DMS114 treated with DMSO at 0.1 percent for 48 hours (cell line): ENCODE results near the gene CEP170.

ENCODE experiments used
- DNase-seq: peaks from one replicate; lab custom pipeline; 2025; ENCODE audit not compliant: unreplicated experiment; lab: John Stamatoyannopoulos, UW

The CEP170 gene

DNA sequence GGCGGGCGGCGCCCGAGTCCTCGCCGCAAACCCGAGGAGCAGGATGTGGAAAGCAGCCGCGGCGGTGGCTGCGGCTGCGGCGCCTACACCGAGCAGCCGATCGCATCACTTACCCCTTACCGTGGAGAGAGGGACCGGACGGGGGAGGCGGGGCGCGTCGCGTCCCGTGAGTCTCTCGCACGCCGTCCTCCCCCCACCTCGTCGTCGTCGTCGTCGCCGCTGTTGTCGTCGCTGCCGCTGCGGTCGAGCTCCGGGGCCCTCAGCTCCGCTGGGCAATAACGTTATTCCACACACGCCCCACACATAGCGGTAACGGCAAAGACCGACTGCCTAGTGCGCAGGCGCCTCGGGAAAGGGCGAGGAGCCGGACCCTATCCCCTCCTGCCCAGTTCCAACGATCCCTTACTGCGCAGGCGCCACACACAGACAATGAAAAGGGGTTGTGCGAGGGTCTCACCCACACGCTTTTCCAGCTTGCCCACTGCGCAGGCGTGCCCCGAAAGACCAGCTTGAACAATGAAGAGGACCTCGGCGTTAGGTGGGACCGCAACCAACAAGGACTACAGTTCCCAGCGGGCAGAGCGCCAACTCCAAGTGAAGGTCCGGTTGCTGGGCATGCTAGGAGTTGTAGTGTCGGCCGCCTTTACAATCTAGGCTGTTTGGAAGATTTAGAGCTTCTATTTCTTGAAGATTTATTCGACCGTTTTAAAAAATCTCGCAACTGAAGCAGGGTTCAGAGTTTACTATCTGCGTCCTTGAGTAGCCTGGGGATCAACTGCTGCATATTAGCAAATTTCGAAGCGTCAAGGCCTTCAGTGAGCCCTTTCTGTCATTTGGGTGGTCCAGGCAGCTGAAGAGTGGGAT is at the start of gene CEP170:
CEP170 (minus strand) TSS at position 355 of the 864 bp plus-strand sequence. CDS start 30,001 bp downstream, outside the sequence.
- peak; percentile 96 for DNase-seq

DNA sequence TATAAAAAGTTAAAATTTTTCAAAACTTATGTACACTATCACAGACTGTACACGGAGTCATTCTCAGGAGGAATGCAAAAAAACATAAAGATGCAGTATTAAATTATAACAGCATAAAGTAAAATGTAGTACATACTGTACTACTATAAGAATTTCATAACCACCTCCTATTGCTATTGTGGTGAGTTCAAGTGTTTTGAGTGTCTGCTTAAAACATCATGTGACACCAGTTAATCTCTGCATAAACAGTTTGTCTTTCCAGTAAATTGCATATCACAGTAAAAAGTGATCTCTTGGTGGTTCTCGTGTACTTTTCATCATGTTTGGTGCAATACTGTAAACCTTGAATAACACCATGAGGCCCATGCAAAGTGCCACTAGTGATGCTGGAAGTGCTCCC is 46.0 kb upstream of the CEP170 start:
- no peak for DNase-seq

DNA sequence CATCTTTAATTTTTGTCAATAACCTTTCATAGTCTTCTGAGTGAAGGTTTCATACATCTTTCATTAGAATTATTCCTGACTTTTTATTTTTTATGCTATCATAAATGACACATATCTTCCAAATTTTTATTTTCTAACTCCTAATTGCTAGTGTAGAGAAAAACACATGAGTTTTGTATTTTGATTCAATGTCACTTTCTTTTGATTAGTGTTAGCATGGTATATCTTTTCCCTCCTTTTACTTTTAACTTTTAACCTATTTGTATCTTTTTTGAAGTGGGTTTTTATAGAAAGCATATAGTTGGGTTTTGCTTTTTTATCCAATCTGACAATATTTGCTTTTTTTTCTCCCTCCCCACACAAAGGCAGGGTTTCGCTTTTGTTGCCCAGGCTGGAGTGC is 44.0 kb upstream of the CEP170 start:
- DNase-seq, result no peak

DNA sequence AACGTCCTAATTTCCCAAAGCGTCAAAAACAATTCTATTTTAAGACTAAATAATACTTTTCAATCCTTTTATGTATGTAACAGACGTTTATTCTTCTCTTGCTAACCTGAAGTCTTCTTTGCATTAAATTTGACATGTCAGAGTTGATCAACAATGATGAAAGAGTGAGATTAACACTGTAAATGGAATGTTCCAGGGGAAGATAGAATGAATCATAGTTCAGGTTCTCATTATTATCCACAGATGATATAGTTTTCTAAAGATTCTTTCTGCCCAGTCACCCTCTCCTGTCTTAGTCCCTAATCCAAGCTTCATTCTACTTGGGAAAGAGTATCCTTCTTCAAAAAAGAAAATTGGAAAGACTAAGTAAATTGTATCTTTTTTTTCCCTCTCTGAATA is 39.6 kb upstream of the CEP170 start:
- no peak for DNase-seq

DNA sequence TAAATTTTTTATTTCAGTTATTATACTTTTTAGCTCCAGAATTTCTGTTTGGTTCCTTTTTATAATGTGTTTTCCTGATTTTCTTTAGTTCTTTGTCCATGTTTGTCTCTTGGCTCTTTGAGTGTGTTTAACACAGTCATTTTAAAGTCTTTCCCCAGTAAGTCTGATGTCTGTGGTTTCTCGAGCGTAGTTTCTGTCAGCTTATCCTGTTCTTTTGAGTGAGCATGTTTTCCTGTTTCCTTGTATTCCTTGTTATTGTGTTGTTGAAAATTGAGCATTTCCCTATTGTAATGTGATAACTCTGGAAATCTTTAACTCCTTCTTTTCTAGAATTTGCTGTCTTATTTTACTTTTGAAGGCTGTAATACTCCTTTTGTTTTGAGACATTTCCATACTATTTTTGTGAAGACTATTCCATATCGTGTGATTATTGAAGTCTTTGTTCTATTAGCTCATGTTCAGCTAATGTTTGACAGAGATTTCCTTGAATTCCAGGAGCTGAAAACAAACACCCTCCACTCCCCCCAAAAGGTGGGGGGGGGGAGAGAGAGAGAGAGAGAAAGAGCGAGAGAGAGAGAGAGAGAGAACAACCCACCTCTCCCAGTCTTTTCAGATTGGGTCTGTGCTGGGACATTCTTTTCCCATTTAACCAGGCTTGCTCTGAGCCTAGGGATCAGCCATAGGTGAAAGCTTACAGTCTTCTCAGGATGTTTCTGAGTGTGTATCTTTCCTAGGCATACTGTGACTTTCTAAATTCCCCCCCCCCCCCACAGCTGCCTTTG is 39.1 kb upstream of the CEP170 start:
- DNase-seq, result no peak

DNA sequence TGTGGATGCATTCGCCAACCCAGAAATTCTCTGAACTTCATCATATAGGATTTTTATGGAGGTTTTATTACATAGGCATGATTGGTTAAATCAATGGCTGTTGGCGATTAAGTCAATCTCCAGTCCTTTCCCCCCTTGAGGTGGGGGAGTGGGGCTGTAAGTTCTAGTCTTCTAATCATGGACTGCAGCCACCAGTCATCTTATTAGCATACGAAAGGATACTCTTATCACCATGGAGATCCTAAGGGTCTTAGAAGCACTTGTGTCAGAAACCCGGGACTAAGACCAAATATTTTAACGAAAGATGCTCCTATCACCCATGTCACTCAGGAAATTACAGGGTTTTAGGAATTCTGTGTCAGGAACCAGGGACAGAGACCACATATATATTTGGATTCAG is 37.0 kb upstream of the CEP170 start:
- no peak for DNase-seq

DNA sequence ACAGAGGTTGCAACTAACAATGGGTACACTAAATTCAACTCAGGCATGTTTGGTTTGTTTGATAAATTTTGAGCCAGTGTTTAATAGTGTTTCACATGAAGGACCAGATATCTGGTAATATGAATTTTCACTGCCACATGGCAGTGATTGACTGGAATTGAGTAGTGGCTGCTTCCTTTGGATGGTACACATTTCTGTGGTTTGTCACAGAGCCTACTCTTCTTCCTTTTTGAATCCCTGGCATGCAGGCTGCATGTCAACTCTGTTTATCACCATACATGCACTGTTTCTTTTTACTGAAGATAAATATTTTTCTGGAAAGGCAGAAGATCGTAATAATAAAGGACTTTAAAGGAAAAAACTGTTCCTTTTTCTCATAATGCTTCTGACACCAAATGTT is 36.2 kb upstream of the CEP170 start:
- no peak for DNase-seq

DNA sequence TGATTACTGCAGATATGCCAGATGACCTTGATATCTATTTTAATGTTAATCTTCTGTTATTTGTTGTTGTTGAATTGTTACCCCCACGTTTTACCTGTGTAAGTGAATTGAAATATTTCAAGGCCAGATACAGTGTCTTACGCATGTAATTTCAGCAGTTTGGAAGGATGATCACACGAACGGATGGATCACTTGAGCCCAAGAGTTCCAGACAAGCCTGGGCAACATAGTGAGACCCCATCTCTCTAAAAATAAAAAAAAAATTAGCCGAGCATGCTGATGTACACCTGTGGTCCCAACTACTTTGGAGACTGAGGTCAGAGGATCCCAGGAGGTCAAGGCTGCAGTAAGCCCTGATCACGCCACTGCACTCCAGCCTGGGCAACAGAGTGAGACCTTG is 33.0 kb upstream of the CEP170 start:
- DNase-seq, result no peak

DNA sequence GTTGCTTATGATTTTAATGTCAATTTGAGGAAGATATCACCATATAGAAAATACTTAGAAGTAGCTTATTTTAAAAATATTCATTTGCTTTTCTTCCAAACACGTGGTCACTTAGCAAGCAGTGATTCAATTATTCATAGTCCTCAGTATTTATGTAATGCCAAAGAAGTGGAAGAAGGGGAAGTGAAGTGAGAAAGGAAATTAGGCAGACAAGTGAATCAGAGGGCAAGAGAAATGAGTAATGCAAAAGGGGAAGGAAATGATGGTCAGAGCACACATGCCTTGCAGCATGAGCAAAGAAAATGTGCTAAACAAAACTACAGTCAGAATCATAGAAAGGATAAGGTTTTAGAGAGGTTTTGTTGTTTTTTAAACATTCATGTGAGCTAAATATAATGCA is 32.6 kb upstream of the CEP170 start:
- no peak for DNase-seq

DNA sequence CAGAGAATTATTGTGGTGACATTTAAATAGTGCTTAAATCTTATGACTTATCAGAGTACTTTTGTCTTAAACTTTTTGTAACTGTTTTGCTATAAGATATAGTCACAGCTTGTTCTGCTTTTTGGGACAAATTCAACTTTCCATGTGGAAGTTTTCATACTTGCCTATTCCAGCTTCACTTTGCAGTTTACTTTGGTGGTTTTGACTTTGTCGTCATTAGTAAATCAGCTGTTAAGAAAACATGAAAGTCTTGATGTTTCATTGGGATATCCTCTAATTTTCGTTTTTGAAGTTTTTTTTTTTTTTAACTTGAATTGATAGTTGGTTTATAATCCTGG is 32.0 kb upstream of the CEP170 start:
- DNase-seq, result no peak

DNA sequence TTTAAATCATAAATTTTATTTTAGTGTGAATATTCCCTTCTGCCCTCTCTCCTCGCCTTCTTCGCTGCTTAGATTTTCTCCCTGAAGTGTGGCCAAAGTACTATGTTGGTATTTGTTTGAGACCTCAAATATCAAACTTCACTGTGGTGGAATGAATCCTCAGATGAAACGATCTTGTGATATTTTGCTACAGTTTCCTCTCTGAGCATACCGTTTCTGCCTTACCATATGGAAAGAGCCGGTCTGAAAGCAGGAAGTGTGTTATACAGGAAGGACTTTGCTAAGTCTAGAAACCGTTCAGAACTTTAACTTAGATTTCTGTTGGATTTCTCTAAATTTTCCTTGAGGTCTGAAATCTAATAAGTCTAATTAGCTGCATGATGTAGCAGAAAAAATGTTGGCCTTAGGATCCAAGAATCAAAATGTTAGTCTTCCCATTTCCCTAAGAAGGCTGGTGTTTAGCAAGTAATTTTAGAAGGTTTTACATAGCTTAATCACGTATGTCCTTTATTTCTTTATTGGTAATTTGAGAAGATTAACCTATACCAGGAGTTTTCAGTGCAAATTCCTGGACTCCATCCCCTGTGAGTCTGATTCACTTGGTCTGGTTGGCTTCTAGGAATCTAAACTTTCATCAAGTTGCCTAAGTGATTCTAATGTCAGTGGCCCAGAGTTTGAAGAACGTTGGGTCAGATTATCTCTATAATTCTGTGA is 31.5 kb upstream of the CEP170 start:
- DNase-seq, result no peak

DNA sequence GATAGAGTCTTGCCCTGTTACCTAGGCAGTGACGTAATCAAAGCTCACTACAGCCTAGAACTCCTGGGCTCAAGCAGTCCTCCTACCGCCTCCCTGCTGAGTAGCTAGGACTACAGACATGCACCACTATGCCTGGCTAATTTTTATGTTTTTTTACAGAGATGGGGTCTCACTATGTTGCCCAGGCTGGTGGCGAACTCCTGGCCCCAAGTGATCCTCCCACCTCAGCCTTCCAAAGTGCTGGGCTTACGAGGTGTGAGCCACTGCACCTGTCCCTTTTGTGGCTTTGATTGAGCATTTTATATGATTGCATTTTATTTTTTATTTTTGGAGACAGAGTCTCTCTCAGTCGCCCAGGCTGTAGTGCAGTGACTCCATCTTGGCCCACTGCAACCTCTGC is 26.6 kb upstream of the CEP170 start:
- no peak for DNase-seq

DNA sequence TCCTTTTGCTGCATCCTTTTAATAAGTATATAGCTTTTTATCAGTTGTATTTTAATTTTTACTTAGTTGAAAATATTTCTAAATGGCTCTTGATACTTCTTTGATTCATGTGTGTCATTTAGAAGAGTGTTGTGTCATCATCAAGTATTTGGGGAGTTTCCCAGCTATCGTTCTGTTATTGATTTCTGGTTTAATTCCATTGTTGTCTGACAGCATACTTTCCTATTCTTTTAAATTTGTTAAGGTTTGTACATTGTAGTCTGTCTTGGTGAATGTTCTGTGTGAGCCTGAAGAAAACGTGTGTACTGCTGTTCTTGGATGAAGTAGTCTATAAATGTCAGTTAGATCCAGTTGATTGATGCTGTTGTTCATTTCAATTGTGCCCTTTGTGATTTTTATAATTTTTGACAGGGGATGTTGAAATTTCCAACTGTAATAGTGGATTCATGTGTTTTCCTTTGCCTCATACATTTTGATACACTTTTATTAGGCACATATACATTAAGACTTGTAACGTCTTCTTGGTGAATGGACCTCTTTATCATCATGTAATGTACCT is 25.6 kb upstream of the CEP170 start:
- no peak for DNase-seq

DNA sequence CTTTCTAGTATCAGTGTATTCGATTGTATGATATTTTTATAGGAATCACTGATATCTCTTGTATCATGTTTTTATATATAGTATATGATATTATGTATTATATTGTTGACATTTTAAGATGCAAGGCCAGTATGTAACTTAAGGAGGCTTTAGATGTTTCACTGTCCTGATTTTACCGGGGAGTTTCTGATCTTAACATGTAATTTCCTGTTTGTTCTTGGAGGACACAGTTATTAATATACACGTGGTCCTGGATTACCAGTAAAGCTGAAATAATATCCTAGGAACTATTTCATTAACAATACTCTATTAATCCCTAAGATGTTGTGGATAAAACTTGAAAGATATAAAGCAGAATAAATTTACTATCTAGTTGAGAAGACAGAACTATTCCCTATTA is 20.2 kb upstream of the CEP170 start:
- DNase-seq, result no peak

DNA sequence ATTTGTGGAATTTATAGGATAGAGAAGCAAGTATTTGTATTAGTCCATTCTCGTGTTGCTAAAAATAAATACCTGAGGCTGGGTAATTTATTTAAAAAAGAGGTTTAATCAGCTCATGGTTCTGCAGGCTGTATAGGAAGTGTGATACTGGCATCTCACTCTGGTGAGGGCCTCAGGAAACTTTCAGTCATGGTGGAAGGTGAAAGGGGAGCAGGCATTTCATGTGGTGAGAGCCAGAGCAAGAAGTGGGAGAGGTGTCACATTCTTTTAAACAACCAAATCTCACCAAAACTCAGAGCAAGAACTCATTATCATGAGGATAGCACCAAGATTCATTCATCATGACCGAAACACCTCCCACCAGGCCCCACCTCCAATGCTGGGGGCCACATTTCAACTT is 18.9 kb upstream of the CEP170 start:
- no peak for DNase-seq

DNA sequence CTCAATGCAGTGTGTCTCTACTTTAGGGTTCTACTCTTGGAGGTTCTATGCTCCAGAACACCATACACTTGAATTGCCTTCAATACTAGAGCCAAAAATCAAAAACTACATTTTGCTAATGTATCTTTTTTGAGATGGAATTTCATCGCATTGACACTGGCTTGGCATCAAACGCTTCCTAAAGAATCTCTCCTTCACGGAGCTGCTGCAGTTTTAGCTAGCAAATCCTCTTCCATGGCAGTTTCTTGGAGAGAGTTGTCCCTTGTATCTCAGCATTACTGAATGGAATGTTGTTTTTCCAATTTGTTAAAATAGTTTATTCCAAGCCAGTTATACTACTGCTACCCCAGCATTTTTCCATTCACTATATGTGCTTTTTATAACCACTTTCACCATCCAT is 18.4 kb upstream of the CEP170 start:
- DNase-seq, result no peak

DNA sequence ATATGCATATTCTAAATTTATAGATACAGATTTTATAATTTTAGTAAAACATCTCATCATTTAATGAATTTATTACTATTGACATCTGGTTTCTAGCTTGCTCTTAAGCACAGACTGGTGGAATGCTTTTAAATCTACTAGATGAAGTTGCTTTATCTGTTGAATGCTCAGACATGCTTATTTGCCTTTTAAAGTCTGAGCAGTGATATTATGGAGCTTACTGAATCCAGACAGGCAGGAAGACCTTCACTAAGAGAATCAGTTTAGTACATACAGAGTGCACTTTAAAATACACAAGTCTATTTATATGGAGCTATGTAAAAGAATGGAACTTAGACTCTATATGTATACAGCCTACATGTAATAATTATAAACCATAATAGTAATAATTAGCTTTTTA is 17.3 kb upstream of the CEP170 start:
- DNase-seq, result no peak

DNA sequence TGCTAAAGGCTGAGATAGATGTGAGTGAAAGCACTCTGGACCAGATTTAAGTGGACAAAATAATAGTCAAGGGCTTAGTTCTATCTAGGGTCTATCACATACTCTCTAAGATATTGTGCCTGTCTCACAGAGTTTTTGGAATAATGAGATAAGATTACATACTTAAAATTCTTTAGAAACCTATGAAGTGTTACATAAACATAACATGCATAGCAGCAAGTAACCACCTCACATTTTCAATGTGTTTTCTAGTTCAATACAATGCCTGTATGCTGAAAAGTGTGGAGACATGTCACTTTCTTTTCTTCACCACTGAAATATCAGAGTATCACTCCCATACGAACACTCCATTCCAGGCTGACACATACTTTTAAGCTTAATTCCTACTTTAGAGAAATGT is 16.9 kb upstream of the CEP170 start:
- DNase-seq, result peak; percentile 23

DNA sequence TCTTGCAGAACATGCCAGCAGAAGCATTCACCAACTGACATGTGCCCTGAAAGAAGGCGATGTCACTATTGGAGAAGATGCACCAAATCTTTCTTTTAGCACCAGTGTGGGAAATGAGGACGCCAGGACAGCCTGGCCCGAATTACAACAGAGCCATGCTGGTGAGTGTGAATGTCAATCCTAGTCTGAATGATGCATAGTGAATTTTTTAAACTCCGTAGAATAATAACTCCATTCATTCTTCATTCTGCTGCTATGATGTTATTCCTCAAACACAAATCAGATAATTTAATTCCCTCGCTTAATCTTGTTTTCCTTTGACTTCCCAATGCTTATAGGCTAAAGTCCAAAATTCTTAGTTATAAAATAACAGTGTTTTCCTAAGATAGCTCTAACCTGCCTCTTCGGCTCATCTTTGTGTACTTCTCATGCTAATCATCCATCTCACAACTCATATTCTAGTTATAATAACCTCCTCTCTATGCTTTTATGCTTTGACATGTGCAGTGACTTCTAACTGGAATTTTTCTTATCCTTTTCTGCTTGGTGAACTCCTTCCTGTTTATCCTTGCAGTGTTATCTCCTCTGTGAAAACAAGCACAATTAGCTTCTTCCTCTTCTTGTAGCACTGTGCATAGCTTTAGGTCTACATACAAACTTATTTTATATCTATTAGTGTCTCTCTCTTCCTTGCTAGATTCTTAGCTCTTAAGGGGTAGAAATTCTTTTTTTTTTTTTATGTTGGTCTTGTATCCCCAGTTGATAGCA is 15.2 kb upstream of the CEP170 start:
- no peak for DNase-seq

DNA sequence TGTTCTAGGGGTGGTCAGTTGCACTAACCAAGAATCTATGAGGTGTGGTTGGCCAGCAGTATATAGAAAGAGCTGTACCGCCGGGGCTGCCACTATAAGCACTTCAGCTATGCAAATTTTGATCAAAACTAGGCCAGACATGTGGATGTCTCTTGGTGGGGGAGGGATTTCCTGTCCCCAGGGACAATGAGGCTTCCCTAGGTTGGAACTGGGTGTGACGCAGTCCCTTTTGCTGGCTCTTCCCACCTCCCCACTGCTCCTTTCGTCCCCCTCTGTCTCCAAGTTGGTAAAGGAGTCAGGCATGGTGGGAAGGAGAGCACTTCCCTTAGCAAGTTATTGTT is 14.3 kb upstream of the CEP170 start:
- no peak for DNase-seq
